Measurements from ENCODE around the gene GPSM3.
A peak's percentile ranks its signal among the peaks of the same experiment; 100 is the strongest.
"Not testable (repeated sequence)": the region's sequence is repeated elsewhere in the genome, so short reads cannot be mapped to it uniquely, and the experiment has no call there.

GPSM3 gene

GRCh38 chr6:32200711-32201475 lies 8.4 kb upstream of the GPSM3 start:
- DNase-seq: no peak

GRCh38 chr6:32198866-32199265 lies 6.4 kb upstream of the GPSM3 start:
- no peak for DNase-seq

GRCh38 chr6:32198345-32198696 lies 5.9 kb upstream of the GPSM3 start:
- no peak for DNase-seq

DNA sequence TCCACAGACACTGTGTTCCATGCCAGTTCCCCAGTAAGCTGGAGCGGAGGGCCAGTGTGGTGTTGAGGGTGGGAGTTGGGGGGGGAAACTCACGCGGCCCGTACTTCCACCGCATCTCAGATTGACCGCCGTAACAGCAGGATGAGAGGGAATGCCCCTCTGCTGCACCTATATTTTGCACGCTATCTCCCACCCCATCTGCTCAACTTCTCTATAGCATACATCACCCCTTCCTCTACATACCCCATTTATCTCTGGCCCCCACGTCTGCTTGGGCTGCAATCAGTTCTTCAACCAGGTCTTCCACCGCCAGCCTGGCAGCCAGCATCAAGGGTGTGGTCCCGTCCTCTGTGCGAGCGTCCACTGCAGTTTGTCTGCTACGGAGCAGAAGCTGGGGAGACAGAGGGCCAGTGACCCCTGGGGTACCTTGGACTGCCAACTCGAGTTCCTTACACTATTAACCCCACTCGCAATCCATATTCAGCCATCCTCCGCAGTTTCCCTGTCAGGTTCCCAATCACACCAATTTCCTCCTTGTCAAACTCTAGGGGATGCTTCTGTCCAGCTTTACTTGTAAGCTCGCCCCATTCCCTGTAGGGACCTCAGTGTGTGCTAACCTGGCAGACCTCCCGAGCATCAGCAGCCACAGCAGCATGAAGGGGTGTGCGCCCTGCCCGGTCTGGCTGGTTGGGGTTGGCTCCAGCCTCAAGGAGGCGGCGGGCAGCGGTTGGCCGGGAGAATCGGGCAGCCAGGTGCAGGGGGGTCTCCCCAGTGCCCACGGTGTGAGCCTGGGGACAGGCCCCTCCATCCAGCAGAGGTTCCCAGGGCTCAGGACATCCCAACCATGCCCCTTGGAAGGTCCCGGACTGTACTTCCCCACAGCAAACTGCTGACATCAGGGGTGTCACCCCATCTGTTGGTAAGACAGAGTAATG lies 4.5 kb upstream of the GPSM3 start:
- DNase-seq: peak in 1 of 2 donors; percentile 47

DNA sequence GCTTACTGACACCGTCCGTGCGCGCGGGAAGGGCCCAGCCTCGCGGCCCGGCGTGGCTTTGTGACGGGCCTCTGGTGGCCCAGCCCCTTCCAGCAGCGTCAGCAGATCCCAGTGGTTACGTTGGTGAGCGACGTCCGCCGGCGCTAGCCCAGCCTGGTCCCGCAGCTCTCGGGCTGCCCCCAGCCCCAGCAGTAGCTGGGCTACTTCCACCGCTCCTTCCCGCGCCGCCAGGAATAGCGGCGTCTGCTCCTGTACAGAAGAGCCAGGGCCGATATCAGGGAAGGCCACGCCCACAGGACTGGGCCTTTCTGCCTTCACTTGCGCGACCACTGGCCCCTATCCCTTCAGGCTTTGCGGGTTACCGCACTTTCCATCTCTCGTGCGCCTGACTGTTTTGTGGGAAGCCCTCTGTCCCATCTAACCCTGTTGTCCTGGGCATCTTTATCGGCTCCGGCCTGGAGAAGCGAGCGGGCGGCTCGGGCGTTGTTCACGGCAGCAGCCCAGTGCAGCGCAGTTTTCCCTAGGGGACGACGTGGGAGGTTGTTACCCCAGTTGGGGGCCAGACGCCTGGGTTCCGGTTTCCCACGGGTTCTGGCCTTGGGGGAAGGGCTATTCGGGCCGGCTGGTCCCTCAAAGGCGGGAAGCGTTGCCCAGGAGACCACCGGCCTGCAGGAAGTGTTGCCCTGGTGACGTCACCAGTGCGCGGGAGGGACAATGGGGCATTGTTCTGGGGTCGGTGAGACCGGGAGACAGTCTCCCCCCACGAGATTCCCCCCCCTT lies 3.6 kb upstream of the GPSM3 start:
- DNase-seq: peak; percentile 76 to 86

DNA sequence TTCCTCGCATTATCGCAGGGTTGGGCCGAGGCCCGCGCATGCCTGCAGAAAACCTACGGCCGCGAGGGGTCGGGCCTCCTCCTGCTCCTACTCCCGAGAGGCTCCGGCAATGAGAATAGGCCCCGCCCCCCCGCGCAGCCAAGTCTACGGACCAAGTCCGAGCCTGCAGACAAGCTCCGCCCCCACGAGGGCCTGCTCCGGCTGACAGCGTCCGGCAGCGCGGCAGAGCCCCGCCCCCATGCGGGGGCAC lies 3.1 kb upstream of the GPSM3 start:
- DNase-seq: peak; percentile 100

GRCh38 chr6:32194825-32195651 lies 2.6 kb upstream of the GPSM3 start:
- peak; percentile 27 to 54 for DNase-seq

DNA sequence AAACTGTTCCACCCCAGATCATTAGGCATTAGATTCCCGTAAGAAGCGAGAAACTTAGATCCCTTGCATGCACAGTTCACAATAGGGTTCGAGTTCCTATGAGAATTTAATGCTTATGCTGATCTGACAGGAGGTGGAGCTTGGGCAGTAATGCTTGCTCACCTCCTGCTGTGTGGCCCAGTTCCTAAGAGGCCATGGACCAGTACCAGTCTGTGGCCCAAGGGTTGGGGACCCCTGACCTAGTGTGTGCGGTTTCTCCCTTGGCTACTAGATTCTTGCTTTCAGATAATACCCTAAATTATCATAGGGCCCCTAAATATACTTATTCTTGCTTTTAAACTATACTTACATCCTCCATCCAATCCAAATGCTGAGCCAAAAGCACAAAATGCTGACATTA lies 1.9 kb upstream of the GPSM3 start:
- DNase-seq: no peak

GRCh38 chr6:32193096-32193495 lies 653 bp upstream of the GPSM3 start:
- DNase-seq: not testable (repeated sequence)

DNA sequence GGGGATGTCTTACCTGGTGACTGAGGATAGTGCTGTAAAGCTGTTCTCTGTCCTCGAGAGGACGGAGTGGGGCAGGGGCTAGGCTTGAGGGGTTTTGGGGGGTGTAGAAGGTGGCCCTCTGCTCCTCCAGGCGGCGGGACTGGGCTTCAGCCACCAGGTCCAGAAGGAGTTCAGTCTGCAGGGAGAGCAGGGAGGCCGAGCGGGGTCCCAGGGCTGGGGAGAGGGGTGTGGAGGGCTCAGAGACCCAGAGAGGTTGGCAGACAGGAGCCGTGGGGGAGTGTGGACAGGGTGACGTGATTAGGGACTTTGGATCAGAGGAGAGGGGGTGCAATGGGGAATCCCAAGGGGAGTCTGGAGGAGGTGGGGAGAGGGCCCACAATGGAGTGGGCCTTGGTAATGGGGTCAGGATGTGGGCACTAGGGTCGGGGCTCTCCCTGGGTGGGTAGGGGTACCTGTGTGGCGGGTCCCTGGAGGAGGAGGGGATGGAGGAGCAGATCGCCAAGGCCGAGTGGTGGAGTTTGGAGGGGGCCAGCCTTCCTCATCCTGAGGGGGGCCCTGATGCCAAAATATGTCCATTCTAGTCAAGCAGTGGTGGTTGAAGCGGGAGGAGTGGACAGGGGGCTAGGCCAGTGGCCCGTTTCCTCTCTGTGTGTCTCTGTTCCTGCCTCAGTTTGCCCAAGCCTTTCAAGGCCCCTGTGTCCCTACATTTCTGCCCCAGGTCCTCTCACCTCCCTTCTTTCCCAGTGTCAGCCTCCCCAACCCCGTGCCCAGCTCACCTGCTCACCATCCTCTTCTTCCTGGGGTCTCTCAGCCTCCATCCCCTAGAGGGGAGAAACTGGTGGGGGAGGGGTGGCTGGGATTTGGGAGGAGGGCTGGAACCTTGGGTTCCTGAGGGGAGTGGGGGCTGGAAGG lies 491 bp downstream of the GPSM3 start:
- DNase-seq: peak; percentile 46 to 64

GRCh38 chr6:32190911-32191677 lies 1.3 kb downstream of the GPSM3 start:
- no peak for DNase-seq

- DNase-seq: peak; percentile 93 to 94
Observed at GRCh38 chr6:32190054-32190851, 2.2 kb downstream of the GPSM3 start, which contains the start of gene PBX2. TSS of gene PBX2 (minus strand) at chr6:32190202. CDS start at chr6:32189915, 287 bp downstream.

DNA sequence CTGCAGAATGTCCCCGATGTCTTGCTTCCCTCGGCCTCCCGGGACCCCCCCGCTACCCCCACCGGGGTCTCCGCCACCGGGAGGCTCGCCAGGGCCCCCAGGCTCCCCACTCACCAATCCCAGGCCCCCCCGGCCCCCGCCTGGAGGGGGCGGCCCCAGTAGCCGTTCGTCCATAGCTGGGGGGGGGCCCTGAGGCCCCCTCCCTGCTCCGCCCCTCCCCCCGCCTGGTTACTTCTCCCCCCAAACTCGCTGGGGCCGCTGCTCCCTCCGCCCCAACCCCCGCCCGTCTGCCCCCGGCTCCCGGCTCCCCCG lies 2.7 kb downstream of the GPSM3 start:
- DNase-seq: no peak

GRCh38 chr6:32189069-32189741 lies 3.2 kb downstream of the GPSM3 start:
- DNase-seq: no peak

- DNase-seq: no peak
Observed at GRCh38 chr6:32188381-32189068, 3.9 kb downstream of the GPSM3 start.

- not testable (repeated sequence) for DNase-seq
Observed at GRCh38 chr6:32187725-32188380, 4.6 kb downstream of the GPSM3 start.

DNA sequence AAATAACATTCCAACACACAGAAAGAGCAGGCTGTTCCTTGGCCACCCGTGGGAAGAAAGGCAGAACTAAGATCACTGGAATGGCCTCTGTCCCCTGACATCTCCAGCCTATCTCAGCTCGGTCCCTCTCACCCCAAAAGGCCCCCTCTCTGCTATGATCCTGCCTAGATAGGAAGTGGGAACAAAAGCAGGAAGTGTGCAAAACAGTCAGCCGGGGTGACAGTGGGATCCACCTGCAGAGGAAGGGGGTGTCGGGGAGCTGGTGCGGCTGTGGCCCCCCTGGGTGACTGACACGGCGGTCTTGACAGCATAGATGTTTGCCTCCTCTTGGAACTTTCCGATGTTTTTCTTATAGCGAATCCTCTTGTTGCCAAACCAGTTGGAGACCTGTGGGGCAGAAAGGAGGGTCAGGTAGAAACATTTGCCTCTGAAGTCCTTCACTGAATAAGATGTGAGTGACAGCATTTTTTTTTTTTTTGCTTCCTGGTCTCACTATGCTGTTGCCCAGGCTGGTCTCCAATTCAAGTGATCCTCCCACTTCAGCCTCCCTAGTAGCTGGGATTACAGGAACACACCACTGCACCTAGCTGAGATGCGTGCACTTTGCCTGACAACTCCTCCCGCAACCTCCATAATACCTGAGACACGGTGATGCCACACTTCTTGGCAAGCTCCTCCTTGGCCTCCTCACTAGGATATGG lies 5.3 kb downstream of the GPSM3 start:
- DNase-seq: no peak
